Measurements from ENCODE around the gene MR1. TPM values are rescaled to one million over a fixed set of nuclear protein-coding genes. Genes with fewer than 3 reads are reported as not detected.
"Not testable (repeated sequence)": the region's sequence is repeated elsewhere in the genome, so short reads cannot be mapped to it uniquely, and the experiment has no call there.

MR1 gene
- total RNA-seq, 1 experiment from 2014 or later = 12.4 TPM

- in situ Hi-C loops (cut with HindIII; ENCODE audit: low pct_unique_long_range_greater_than_20kb, low sequenced_read_pairs) = no loop called here
- DNase-seq (ENCODE audit: low read depth, low spot score) = peak; percentile 75
Measured at GRCh38 chr1:181021811-181022434, 11.9 kb upstream of the MR1 start.

DNA sequence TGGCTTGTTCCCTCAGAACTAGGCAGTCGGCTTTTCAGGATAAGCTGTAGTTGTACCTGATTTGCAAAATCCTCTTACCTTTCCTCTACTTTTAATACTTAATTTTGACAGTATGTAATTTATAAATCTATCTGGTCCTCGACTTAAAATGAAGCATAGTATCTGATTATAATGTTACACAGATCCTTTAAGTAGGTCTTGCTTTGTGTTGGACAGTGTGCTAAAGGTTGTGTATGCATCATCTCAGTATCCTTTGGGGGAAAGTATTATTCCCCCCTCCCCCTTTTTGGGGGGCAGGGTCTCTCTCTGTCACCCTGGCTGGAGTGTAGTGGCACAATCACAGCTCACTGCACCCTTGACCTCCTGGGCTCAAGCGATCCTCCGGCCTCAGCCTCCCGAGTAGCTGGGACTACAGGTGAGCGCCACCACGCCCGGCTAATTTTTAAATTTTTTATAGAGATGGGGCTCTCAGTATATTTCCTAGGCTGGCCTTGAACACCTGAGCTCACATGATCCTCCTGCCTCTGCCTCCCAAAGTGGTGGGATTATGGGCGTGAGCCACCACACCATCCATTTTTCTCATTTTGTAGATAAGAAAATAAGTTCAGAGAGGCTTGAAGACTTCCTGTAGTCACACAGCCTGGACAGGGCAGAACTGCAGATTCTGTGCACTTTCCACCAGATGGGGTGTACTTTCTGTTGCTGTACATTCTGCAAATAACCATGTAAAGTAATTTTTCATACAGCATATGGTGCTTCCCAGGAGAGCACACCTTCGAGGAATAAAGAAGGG, 10.3 kb upstream of the MR1 start:
- in situ Hi-C loops (cut with HindIII; ENCODE audit: low pct_unique_long_range_greater_than_20kb, low sequenced_read_pairs) = no loop called here
- DNase-seq (ENCODE audit: low read depth, low spot score) = no peak

GRCh38 chr1:181028196-181028595, 5.6 kb upstream of the MR1 start:
- in situ Hi-C loops (cut with HindIII; ENCODE audit: low pct_unique_long_range_greater_than_20kb, low sequenced_read_pairs) = no loop called here
- DNase-seq (ENCODE audit: low read depth, low spot score) = no peak

- DNase-seq (ENCODE audit: low read depth, low spot score) = no peak
- in situ Hi-C loops (cut with HindIII; ENCODE audit: low pct_unique_long_range_greater_than_20kb, low sequenced_read_pairs) = no loop called here
Measured at GRCh38 chr1:181028615-181029014, 5.2 kb upstream of the MR1 start.

DNA sequence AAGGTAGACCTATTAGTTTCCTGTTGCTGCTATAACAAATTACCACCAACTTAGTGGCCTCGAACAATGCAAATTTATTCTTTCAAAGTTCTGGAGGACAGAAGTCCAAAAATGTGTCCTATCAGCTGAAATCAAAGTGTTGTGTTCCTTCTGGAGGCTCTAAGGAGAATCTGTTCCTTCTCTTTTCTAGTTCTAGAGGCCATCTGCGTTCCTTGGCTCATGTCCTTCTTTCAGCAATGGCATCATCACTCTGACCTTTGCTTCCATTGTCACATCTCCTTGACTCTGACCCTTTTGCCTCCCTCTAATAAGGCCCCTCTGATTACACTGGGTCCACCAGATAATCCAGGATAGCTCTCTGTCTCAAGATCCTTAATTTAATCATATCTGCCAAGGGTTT, 1.2 kb upstream of the MR1 start:
- DNase-seq (ENCODE audit: low read depth, low spot score) = no peak
- in situ Hi-C loops (cut with HindIII; ENCODE audit: low pct_unique_long_range_greater_than_20kb, low sequenced_read_pairs) = loop anchor here (10.0 kb wide), 1 partner anchor 112 kb away; no protein-coding TSS in a partner anchor

DNA sequence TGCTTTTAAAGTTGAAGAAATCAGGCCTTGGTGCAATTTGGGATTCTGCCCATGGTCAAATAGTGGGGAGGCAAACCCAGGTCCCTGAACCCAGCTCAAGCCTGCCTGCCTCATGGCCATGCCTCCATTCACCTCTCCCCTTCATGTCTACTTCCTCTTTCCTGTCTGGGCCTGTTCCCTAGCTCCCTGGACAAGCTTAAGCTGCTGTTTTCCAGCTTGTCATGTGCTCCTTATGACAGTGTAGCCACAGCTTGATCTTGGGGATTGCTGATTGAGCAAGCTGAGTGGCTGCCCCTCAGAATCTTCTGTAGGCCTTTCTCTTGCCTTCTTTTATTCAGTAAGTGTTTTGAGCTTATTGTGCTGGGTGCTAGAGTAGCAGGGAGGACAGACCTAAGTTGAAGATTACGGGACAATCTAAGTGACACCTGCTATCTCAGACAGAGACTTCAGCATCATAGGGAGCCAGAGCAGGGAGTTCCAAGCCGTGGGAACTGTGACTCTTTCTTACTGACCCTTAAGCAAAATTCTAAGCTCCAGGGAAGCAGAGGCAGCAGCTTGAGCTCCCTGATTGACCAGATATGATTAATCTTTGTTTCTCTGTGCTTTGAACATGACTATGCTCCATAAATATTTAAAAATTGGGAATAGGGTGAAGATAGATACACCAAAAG, 520 bp upstream of the MR1 start:
- DNase-seq (ENCODE audit: low read depth, low spot score) = peak; percentile 59
- in situ Hi-C loops (cut with HindIII; ENCODE audit: low pct_unique_long_range_greater_than_20kb, low sequenced_read_pairs) = loop anchor here (10.0 kb wide), 1 partner anchor 112 kb away; no protein-coding TSS in a partner anchor

- in situ Hi-C loops (cut with HindIII; ENCODE audit: low pct_unique_long_range_greater_than_20kb, low sequenced_read_pairs) = loop anchor here (10.0 kb wide), 1 partner anchor 110 kb away; no protein-coding TSS in a partner anchor
- DNase-seq (ENCODE audit: low read depth, low spot score) = not testable (repeated sequence)
Measured at GRCh38 chr1:181035210-181035609, 1.4 kb downstream of the MR1 start.

DNA sequence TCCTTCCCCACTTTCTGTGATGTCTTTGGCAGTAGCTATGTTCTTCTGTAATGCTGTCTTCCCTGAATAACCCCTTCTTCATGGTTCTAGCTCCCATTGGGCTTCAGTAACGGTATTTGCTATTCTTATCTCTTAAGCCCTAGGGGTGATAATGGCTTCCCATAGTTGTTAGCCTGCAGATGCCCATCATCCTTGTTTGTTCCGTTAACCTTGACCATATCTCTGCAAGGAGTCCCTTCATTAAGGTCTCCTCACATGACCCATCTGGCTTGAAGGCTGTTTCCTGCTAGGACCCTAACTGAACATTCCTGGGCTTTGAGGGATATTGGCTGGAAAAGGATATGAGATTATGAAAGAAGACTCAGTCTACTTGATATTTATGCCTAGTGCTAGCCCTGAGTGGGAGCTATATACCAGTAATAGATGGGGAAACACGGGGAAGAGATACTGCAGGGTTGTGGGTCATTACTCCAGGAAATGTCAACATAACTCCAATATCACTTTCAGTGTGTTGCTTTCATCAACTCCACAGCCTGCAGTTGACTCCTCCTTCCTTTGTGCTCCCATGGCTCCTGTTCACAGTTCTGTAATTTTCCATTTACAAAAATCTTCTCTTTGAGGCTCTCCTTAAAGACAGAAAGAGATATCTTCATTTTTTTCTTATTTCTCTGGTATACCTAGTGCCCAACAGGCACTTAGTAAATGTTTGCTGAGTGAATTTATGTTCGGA, 2.5 kb downstream of the MR1 start:
- in situ Hi-C loops (cut with HindIII; ENCODE audit: low pct_unique_long_range_greater_than_20kb, low sequenced_read_pairs) = loop anchor here (10.0 kb wide), 1 partner anchor 109 kb away; no protein-coding TSS in a partner anchor
- DNase-seq (ENCODE audit: low read depth, low spot score) = no peak

DNA sequence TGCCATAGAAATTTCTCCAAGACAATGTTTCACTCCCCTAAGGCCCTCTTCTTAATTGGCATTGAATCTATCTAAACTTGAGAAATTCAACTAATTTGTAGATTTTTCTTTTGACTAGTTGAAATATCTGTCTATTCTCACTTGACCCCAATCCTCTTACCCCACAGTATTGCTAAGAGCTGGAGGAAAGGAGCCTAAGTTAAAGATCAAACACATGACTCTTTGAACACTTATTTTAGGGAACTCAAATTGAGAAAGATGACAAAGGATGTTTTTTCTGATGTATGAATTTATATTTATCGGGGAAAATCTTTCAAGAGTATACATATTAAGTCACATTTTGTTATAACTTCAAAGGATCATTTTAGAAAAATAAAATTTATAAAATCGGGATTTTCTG, 3.6 kb downstream of the MR1 start:
- DNase-seq (ENCODE audit: low read depth, low spot score) = no peak
- in situ Hi-C loops (cut with HindIII; ENCODE audit: low pct_unique_long_range_greater_than_20kb, low sequenced_read_pairs) = loop anchor here (10.0 kb wide), 1 partner anchor 107 kb away; no protein-coding TSS in a partner anchor

DNA sequence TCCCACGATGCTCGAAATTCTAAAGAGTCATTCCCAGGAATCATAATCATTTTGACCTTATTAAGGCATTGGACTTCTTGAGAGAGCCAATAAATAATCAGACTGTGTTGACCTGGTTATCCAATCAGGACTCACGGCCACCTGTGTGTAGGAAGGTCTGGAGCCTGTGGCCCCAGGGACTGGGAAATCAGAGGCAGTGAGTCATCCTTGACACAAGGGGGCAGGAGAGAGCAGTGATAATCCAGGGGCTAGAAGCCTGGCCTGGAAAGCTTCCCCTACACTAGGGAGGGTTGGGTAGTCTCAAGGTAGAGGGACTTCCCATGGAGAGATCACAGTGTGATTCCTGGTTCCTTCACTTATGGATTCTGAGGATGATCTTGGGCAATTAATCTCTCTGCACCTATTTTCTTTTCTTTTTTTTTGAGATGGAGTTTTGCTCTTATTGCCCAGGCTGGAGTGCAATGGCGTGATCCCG, 4.7 kb downstream of the MR1 start:
- in situ Hi-C loops (cut with HindIII; ENCODE audit: low pct_unique_long_range_greater_than_20kb, low sequenced_read_pairs) = loop anchor here (10.0 kb wide), 1 partner anchor 106 kb away; no protein-coding TSS in a partner anchor

DNA sequence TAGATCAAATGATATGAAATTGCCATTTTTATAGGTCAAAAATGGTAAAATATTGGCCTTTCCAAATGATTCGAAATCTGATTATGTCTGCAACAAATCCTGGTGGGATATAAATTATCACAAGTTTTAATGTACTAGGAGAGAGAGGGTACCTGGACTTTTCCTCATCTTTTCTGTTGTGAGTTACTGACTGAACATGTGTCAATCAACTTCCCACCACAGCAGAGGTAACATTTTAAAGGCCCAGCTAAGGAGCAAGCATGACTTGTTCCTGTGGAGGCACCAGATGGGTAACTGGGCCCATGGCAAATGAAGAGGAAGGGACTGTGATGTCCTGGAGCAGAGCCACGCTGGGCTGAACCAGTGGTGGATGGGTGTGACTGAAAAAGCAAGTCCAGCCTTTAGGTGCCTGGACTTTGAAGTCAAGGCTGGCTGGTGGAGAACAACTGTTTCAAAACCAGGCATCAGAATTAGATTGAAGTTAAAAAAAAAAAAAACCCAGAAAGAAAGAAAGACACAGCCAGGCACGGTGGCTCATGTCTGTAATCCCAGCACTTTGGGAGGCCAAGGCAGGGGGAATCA, 6.6 kb downstream of the MR1 start:
- DNase-seq (ENCODE audit: low read depth, low spot score) = no peak
- in situ Hi-C loops (cut with HindIII; ENCODE audit: low pct_unique_long_range_greater_than_20kb, low sequenced_read_pairs) = no loop called here

More for the DNA sequence above, 4.7 kb downstream of the MR1 start:
- peak; percentile 94 for DNase-seq (ENCODE audit: low read depth, low spot score)

- peak; percentile 84 for DNase-seq (ENCODE audit: low read depth, low spot score)
- in situ Hi-C loops (cut with HindIII; ENCODE audit: low pct_unique_long_range_greater_than_20kb, low sequenced_read_pairs) = no loop called here
Measured at GRCh38 chr1:181043025-181043888, 9.5 kb downstream of the MR1 start.

DNA sequence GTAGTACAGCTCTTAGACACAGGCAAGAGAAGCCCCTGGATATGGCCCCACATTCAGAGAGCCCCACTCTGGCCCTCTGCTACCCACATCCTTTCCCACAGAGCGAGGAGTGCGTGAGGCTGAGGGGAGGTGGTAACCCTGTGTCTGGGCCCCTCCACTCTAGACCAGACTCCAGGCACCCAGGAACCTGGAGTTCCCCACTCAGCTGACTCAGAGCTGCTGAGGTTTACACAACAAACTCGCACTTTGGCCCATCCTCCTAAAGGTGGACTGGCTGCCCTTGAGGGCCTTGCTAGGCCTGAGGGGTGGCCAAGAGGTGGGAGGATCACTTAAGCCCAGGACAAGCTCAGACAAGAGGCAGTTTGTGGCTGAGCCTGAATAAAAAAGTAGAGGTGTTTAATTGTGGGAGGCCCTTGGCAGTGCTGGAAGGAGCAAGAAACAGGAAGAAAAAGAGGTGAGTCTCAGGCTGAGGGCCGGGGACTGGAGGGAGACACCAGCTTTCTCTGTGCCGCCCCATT, 10.7 kb downstream of the MR1 start:
- in situ Hi-C loops (cut with HindIII; ENCODE audit: low pct_unique_long_range_greater_than_20kb, low sequenced_read_pairs) = no loop called here
- no peak for DNase-seq (ENCODE audit: low read depth, low spot score)

DNA sequence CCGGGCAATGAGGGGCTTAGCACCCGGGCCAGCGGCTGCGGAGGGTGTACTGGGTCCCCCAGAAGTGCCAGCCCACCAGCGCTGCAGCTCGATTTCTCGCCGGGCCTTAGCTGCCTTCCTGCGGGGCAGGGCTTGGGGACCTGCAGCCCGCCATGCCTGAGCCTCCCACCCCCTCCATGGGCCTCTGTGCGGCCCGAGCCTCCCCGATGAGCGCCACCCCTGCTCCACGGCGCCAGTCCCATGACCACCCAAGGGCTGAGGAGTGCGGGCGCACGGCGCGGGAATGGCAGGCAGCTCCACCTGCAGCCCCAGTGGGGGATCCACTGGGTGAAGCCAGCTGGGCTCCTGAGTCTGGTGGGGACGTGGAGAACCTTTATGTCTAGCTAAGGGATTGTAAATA, 12.2 kb downstream of the MR1 start:
- in situ Hi-C loops (cut with HindIII; ENCODE audit: low pct_unique_long_range_greater_than_20kb, low sequenced_read_pairs); DNase-seq (ENCODE audit: low read depth, low spot score): not testable (repeated sequence)

GRCh38 chr1:181049378-181049777, 15.6 kb downstream of the MR1 start:
- DNase-seq (ENCODE audit: low read depth, low spot score) = no peak
- in situ Hi-C loops (cut with HindIII; ENCODE audit: low pct_unique_long_range_greater_than_20kb, low sequenced_read_pairs) = no loop called here

DNA sequence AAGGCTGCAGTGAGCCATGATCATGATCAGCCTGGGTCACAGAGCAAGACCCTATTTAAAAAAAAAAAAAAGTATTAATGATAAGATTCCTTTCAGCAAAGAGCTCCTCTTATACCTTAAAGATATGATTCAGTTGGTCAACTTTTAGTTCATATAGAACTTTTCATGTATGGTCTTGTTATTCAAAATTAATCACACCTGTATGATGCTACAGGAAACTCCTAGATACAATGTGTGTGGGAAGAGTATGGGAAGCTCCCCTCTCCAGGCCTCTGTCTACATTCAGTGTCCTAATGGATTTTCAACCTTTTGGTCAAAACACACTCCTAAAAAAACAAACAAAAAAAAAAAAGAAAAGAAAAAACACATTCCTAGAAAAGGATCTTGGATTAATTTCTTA, 17.1 kb downstream of the MR1 start:
- in situ Hi-C loops (cut with HindIII; ENCODE audit: low pct_unique_long_range_greater_than_20kb, low sequenced_read_pairs) = no loop called here
- no peak for DNase-seq (ENCODE audit: low read depth, low spot score)

Data from SK-MEL-5 (cell line).